OCI-M1 (cell line): Measurements from ENCODE around the gene PRXL2B.

ENCODE experiments used
- DNase-seq: peaks from one replicate; lab custom pipeline; 2025; lab: John Stamatoyannopoulos, UW

Gene PRXL2B

DNA sequence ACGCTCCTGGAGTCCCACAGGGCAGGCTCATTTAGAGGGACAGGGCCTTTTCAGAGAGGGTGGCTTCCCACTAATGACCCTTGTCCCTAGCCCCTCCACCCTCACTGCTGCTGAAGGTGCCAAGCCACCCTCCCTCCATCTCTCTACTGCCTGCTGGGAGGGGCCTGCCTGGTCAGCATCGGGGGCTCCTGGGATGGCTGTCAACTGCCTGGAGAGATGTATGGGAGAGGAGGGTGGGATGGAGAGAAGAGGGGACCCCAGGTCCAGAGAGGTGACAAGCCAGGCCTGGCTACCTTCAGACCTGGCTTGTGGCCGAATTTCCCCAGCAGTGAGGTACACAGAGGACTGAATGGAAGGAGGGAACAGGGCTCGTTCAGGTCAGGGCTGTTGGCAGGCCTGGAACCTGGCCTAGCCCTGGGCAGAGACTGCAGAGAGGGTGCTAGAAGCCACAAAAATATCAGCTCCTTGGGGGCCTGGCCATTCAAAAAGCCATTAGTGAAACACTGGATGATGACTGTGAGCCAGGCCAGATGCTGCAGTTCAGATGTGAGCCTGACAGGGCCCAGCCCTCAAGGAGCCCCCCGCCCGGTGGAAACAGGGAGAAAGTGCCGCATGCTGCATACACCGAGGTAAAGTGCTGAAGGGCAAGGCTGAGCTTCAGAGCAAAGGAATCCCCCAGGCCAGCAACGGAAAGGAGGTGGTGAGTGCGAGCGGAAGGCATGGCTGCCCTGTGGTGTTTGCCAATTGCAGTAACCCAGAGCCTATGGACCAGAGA lies 26.2 kb downstream of the PRXL2B start:
- no peak for DNase-seq

GRCh38 chr1:2614145-2614544 lies 27.6 kb downstream of the PRXL2B start:
- DNase-seq: peak; percentile 4

DNA sequence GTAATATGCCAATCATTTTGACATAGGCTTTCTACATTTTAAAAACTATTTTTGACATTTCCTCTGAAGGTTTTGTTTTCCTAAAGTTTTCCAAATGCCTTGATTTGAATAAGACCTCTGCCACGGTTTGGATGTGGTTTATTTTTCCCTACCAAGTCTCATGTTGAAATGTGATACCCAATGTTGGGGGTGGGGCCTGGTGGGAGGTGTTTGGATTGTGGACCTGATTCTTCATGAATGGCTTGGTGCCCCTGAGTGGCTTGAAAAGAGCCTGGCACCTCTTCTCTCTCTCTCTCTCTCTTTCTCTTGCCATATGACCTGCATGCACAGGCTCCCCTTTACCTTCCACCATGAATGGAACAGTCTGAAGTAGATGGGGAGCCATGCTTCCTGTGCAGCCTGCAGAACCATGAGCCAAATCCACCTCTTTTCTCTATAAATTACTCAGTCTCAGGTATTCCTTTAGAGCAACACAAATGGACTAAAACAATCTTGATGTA lies 31.4 kb downstream of the PRXL2B start:
- DNase-seq: no peak

GRCh38 chr1:2623571-2624337 lies 37.2 kb downstream of the PRXL2B start:
- no peak for DNase-seq

DNA sequence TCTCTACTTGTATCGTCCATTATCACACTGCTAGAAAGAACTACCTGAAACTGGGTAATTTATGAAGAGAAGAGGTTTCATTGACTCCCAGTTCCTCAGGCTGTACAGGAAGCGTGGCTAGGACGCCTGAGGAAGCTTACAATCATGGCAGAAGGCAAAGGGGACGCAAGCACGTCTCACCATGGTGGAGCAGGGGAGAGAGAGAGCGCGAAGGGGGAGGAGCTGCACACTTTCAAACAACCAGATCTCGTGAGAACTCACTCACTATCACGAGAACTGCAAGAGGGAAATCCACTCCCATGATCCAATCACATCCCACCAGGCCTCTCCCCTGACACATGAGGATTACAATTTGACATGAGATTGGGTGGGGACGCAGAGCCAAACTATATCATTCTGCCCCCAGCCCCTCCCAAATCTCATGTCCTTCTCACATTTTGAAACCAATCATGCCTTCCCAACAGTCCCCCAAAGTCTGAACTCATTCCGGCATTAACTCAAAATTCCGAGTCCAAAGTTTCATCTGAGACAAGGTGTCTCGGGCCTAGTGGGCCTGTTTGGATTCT lies 38.2 kb downstream of the PRXL2B start:
- no peak for DNase-seq

DNA sequence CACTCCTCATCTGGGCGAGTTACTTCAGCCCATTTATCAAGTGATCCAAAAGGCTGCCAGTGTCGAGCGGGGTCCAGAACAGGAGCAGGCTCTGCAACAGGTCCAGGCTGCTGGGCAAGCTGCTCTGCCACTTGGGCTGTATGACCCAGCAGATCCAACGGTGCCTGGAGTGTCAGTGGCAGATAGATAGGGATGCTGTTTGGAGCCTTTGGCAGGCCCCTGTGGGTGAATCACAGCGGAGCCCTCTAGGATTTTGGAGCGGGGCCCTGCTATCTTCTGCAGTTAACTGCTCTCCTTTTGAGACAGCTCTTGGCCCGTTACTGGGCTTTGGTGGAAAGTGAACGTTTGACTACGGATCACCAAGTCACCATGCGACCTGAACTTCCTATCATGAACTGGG lies 38.7 kb downstream of the PRXL2B start:
- DNase-seq: no peak

DNA sequence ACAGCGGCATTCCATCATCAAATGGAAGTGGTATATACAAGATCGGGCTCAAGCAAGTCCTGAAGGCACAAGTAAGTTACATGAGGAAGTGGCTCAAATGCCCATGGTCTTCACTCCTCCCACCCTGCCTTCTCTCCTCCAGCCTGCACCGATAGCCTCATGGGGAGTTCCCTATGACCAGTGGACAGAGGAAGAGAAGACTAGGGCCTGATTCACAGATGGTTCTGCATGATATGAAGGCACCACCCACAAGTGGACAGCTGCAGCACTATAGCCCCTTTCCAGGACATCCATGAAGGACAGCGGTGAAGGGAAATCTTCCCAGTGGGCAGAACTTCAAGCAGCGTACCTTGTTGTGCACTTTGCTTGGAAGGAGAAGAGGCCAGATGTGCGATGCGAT lies 39.2 kb downstream of the PRXL2B start:
- peak; percentile 67 for DNase-seq

- no peak for DNase-seq
Measured at GRCh38 chr1:2627746-2628145, 41.2 kb downstream of the PRXL2B start.

- no peak for DNase-seq
Measured at GRCh38 chr1:2628191-2628932, 41.8 kb downstream of the PRXL2B start.

DNA sequence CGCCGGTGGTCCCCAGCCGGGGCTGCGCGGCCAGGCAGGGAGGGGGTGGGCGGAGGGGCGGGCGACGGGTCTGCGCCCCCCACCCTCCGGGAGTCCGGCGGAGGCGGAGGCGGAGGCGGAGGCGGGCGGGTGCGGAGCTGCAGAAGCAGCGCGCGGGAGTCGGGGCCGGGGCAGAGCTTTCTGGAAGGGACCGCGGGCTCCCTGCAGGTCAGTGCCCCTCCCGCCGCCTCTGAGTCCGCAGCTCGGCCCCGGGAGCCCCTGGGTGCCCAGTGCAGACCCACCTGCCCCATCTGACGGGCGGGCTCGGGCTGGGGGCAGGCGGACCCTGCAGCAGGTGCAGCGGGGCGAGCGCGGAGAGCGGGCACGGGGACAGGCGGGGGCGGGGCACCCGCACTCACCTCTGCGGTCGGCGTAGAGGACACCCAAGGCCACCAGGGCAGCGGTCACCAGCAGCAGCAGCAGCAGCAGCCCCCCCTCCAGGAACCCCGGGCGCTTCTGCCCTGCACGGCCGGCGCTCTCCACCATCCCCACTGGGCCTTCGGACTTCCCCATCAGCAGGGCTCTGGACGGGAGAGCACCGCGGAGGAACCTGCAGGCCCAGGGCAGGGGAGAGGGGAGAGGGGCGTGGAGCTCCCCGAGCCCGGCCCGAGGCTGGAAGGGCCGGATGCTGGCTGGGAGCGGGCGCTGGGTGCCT lies 42.5 kb downstream of the PRXL2B start:
- no peak for DNase-seq

DNA sequence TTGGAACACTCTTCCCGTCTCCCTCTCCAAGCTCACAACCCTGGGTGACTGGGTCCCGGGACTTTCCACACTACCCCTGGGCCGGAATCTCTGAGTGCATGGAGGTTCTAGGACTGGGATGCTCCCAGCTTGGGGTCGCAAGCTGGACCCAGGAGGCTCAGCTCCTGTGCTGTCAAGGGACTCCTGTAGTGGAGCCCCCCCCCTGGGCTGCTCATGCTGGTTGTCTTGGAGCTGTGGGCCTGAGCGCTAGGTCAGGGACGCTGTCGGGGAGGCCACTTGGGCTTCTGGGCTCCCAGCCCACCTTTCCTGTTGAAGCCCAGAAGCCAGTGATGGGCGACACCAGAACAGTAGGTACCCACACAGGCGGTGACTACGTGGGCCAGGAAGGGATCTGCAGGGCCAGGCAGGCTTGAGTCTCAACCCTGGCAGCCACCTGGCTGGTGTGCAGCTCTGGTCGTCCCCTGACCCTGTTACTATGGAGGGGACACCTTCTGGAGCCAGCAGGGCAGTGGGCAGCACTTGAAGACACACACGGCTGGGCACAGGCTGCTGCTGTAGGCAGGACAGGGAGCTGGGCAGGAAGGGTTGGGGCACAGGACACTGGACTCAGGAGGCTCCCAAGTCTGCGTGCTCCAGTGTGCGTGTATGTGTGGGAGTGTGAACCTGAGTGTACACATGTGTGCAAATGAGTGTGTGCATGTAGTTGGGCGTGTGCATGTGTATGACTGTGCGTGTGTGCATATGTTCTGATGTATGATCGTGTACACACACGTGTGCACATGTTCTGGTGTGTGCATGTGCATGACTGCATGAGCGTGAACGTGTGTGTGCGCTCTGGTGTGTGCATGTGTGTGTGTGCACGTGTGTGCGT lies 43.3 kb downstream of the PRXL2B start:
- DNase-seq: no peak

DNA sequence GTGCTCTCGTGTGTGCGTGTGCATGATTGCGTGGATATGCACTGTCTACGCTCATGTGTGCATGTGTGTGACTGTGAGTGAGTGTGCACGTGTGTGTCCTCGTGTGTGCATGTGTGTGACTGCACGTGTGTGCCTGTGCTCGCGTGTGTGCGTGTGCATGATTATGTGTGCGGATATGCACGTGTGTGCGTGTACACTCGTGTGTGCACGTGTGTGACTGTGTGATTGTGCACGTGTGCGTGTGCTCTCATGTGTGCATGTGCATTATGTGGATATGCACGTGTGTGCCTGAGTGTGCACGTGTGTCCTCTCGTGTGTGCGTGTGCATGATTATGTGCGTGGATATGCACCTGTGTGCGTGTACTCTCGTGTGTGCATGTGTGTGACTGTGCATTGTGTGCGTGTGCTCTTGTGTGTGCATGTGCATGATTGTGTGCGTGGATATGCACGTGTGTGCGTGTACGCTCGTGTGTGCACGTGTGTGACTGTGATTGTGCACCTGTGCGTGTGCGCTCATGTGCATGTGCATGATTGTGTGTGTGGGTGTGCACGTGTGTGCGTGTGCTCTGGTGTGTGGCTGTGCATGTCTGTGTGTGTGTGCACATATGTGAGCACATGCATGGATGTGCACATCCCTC lies 44.0 kb downstream of the PRXL2B start:
- no peak for DNase-seq

GRCh38 chr1:2631136-2632050 lies 44.8 kb downstream of the PRXL2B start:
- DNase-seq: no peak

GRCh38 chr1:2632051-2632430 lies 45.5 kb downstream of the PRXL2B start:
- DNase-seq: no peak

GRCh38 chr1:2632561-2633361 lies 46.2 kb downstream of the PRXL2B start, which contains the start of gene MMEL1:
MMEL1 (minus strand) TSS chr1:2633016; CDS start chr1:2629484, 3,532 bp downstream.
- no peak for DNase-seq

- no peak for DNase-seq
Measured at GRCh38 chr1:2633366-2633935, 46.9 kb downstream of the PRXL2B start.

GRCh38 chr1:2633936-2634491 lies 47.4 kb downstream of the PRXL2B start:
- no peak for DNase-seq
